HL-60 (cell line): ENCODE results near the gene CCDC197.

Experiments
- GABPA ChIP-seq: IDR thresholded peaks from 2 replicates; pipeline ENCODE4 v1.6.1; 2012; ENCODE audit warnings: low read depth
- SPI1 ChIP-seq: IDR thresholded peaks from 2 replicates; pipeline ENCODE4 v1.6.1; 2012; ENCODE audit warnings: low read depth, mild to moderate bottlenecking, borderline replicate concordance
- TF ChIP-seq, protein P1 (sequence below): IDR thresholded peaks from one replicate; pipeline ENCODE4 v1.5.1; 2011; ENCODE audit warnings: low read length, control low read depth, inconsistent platforms; ENCODE audit not compliant: insufficient read depth

DNA sequence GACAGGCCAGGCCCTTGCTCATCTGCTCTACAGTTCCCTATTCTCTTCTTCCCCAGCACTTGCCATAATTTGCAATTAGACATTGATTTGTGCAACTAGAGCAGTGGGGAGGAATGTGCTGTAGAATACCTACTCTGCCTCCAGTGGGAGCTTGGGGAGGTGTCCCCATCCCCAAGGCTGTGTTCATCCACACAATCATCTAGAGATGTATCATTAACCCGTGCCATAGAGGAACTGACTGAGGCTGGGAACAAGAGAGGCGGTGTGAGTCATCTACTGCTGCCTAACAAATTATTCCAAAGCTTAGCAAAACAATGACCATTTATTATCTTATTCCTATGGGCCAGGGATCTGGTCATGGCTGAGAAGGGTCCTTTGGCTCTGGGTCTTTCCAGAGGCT lies 23.9 kb downstream of the CCDC197 start:
- TF ChIP-seq SPI1 (no peak), GABPA (no peak)
- TF ChIP-seq, protein P1, sequence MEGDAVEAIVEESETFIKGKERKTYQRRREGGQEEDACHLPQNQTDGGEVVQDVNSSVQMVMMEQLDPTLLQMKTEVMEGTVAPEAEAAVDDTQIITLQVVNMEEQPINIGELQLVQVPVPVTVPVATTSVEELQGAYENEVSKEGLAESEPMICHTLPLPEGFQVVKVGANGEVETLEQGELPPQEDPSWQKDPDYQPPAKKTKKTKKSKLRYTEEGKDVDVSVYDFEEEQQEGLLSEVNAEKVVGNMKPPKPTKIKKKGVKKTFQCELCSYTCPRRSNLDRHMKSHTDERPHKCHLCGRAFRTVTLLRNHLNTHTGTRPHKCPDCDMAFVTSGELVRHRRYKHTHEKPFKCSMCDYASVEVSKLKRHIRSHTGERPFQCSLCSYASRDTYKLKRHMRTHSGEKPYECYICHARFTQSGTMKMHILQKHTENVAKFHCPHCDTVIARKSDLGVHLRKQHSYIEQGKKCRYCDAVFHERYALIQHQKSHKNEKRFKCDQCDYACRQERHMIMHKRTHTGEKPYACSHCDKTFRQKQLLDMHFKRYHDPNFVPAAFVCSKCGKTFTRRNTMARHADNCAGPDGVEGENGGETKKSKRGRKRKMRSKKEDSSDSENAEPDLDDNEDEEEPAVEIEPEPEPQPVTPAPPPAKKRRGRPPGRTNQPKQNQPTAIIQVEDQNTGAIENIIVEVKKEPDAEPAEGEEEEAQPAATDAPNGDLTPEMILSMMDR: no peak
